Activated CD4-positive, alpha-beta T cell treated with anti-CD3 and anti-CD28 coated beads for 1 hour (primary cell): ENCODE data around the gene NOL3.

Source experiments
- DNase-seq: peaks from one replicate; pipeline ENCODE4 v3.0.0-alpha.2; 2020

NOL3 gene

DNA sequence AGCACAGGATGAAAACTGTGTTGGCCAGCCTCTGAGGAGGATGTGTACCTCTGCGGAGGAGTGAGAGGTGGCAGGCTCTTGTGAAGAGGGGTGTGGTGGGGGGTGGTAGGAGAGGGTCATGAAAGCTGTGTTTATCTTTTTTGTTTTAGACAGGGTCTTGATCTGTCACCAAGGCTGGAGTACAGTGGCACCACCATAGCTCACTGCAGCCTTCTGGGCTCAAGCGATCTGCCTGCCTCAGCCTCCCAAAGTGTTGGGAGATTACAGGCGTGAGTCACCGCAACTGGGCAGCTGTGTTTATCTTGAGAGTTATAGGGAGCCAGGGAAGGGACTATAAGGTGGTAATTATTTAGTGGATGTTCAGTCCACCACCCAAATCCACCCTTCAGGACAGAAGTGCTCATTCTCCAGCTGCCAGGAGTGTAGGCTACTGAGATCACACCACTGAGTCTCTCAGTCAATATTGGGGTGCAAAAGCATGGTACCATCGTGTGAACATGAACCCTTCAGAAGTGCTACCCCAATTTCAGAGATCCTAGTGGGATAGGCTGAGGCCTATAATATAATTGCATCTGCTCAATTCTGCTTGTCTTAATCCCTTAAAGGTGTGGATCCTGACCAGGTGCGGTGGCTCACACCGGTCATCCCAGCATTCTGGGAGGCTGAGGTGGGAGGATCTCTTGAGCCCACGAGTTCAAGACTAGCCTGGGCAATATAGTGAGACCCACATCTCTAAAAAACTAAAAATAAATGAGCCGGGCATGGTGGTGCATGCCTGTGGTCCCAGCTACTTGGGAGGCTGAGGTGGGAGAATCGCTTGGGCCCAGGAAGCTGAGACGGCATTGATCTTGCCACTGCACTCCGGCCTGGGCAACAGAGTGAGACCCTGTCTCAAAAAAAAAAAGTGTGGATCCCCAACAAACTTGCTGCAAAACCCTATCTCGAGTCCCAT, 20.4 kb downstream of the NOL3 start:
- no peak for DNase-seq

DNA sequence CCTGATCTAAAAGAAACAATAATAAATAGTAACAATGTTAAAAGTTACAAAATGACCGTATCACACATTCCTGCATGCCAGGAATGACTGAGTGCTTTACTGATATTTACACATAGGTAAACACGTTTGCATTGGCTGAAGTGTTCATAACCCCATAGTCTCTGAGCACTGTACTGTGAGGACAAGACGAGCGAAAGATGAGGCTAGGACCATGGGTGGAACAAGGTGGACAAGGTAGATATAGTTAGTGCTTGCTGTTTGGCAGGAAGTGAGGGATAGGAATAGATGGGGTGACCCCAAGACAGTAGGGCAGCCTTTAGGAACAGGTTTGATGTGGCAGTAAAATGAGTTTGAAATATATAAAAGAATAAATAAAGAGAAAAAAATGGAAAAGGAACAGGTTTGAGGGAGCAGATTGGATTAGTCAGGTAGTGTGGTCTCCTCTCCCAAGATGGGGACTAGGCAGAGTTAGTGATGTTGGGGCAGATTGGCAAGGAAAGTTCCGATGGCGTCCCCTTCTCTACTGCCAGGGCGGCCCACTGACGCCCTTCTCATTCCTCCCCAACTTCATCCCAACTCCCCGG, 21.2 kb downstream of the NOL3 start:
- no peak for DNase-seq

DNA sequence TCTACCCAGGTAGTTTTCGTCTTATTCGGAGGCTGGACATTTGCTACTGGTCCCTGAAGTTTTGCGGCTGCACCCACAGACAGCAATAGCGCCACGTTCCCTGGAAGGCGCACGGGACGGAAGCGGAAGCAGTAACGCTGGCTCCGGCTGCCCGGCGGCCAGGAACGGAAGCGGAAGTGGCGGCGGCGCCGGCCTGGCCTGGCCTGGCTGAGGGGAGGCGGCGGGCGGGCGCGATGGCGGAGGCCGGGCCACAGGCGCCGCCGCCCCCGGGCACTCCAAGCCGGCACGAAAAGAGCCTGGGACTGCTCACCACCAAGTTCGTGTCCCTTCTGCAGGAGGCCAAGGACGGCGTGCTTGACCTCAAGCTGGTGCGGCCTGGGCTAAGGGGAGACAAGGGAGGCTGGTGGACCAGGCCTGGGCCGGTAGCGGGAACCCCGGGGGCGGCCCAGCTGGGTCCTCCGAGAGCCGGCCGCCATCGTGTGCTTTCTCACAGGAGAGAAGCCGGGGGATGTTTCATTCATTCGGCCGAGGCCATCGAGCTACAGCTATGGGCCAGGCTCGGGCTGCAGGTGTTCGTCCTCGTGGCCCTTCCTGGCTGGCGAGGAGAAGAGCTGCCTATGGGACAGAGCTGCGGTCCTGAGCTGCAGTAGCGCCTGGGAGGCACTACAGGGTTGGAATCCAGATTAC, 21.8 kb downstream of the NOL3 start, which contains the start of gene E2F4:
TSS of gene E2F4 (plus strand) at position 161 of the 687 bp plus-strand sequence. CDS start at position 234, 73 bp downstream.
- peak; percentile 77 for DNase-seq

DNA sequence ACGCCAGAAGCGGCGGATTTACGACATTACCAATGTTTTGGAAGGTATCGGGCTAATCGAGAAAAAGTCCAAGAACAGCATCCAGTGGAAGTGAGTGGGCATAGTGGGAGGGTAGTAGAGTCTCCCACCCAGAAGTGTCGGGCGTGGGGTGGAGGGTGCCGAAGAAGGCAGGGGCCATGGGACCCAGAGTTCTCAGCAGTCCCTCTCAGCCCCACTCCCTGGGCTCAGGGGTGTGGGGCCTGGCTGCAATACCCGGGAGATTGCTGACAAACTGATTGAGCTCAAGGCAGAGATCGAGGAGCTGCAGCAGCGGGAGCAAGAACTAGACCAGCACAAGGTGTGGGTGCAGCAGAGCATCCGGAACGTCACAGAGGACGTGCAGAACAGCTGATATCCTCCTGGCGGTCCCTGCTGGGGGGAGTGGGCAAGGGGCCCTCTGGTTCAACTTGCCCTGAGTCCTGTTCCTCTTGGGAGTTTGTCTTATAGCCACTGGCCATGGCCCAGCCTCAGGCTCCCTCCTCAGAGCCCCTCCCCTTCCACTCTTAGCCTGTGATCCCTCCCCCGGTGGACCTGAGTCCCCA, 22.5 kb downstream of the NOL3 start:
- no peak for DNase-seq

DNA sequence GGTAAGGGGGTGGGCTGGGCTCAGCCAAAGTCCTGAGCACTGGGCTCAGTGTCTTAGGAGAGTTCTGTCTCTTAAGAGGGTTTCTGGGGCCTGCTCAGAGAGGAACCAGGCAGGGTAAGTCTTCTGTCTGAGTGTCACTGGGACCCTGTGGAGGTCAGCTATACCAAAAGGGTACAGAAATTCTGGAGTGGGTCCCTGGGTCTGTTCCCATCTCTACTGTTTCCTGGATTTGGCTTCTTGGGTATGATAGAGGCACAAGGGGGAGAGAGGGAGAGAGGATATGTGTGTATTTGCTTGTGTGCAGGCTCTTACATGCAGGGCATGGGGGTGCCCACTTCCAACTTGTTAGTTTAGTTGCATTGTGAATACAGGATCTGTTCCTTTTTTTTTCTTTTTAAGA, 23.2 kb downstream of the NOL3 start:
- DNase-seq: no peak

DNA sequence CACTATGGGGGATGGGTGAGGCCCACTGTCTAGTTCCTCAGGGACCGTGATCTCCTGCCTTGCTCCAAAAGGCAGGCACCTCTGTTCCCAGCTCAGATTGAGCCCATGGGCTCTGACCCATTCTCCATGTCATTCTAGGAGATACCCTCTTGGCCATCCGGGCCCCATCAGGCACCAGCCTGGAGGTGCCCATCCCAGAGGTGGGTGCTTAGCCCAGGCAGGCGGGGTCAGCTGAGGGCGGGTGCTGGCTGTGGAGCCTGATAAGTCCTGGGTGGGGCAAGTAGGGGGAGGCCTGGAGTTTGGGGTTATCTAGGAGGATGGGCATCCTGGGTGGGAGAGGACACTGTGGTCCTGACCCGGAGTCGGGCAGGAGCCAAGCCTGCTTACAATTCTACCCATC, 23.9 kb downstream of the NOL3 start:
- DNase-seq: no peak

DNA sequence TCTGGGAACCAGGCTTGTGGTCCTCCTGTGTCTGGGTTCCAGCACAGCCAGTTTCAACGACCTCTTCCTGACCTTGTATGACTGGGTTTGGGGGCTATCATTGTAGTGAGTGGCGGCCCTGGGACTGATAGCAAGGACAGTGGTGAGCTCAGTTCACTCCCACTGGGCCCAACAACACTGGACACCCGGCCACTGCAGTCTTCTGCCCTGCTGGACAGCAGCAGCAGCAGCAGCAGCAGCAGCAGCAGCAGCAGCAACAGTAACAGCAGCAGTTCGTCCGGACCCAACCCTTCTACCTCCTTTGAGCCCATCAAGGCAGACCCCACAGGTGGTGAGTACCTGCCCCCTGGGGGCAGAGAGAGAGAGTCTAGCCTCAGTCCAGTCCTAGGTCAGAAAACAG, 25.3 kb downstream of the NOL3 start:
- no peak for DNase-seq

DNA sequence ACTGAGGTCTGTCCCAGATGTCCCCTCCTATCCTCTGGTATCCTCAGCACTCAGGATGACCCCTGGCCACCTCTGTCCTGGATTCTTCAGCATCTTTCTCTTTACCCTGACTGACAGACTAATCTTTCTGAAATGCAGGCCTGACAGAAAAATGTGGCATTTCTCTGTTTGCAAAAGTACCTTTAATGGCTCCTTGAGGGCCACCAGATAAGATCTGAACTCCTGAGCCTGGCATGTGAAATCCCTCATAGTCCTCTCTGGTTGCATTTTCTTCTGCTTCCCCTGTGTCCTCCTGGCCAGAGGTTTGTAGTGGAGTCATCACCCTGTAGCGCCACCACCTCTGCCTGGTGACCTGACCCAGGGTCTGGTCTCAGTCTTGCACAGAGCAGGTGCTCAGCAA, 26.5 kb downstream of the NOL3 start:
- no peak for DNase-seq

DNA sequence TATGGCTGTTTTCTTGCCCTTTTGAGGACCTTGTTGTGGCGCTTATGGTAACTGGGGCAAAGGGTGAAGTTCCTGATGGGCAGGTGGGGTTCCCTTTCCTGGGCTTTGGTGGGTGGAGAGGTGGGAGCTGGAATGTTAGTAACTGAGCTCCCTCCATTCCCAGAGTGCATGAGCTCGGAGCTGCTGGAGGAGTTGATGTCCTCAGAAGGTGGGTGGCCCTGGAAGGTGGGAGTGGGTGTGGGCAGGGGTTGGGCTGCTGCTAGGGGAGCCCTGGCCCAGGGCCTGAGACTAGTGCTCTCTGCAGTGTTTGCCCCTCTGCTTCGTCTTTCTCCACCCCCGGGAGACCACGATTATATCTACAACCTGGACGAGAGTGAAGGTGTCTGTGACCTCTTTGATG, 27.4 kb downstream of the NOL3 start:
- no peak for DNase-seq

DNA sequence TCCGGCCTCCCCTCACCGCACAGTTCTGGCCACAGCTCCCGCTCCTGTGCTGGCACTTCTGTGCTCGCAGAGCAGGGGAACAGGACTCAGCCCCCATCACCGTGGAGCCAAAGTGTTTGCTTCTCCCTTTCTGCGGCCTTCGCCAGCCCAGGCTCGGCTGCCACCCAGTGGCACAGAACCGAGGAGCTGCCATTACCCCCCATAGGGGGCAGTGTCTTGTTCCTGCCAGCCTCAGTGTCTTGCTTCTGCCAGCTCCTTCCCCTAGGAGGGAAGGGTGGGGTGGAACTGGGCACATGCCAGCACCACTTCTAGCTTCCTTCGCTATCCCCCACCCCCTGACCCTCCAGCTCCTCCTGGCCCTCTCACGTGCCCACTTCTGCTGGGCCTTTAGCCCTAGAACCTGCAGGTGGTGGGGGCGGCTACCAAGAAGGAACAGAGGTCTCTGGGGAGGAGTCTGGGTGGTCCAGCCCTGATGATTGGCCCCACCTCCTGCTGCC, 27.9 kb downstream of the NOL3 start:
- no peak for DNase-seq

DNA sequence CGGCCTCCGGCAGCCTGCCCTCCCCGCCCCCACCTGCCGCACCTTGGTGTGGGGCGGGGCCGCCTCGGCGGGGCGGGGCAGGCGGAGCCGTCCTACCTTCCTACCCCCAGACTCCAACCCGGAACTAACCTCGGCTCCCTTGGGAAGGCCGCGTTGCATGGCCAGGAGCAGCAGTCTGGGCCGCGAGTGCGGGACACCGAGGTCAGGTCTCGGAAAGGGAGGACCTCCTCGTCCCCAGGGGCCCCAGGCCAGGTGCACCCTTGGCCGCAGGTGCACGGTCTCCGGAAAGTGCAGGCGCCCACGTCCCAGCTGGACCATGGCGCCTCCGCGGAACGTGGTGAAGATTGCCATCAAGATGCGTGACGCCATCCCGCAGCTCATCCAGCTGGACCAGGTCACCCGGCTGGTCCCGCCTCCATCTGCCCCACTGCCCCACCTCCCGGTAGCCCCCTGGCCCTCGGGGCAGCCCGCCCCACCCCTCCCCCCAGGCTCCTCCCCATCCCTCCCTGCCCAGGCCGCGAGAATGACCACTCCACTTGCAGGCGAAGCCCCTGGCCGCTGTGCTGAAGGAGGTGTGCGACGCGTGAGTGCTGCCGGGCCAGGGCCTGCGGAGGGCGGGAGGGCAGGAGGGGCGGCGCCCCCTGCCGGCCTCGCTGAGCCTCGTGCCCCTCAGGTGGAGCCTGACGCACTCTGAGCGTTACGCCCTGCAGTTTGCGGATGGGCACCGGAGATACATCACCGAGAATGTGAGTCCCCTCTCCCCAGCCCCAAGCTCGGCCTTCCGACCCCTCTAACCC, 28.9 kb downstream of the NOL3 start, which contains the start of gene ELMO3:
TSS of gene ELMO3 (plus strand) at position 121 of the 797 bp plus-strand sequence. CDS start at position 317, 196 bp downstream.
- no peak for DNase-seq

DNA sequence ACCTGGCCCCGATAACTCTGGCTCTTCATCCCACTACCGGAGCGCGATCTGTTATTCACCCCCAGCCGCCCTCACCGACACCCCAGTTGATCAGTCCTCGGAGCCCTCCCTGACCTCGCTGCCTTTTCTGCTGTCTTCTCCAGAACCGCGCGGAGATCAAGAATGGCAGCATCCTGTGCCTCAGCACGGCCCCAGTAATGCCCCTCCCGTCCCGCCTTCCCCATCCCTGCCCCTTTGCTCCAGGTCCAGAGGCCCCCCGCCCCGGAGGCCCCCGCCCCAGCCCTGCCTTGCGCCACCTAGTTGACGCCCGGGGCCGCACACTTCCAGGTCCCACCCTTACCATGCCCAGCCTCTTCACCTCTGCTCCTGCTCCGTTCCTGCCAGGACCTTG, 29.5 kb downstream of the NOL3 start:
- DNase-seq: no peak

DNA sequence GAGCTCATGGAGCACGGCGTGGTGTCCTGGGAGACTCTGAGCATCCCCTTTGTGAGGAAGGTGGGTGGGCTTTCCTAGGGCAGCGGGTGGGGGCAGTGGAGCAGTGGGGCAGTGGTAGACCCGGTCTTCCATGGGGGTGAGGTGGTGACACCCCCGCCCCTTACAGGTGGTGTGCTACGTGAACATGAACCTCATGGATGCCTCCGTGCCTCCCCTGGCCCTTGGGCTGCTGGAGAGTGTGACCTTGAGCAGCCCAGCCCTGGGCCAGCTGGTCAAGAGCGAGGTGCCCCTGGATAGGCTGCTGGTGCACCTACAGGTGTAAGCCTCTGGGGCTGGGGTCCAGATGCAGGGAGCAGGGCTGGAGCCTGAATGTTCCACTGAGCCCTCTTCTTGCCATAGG, 30.2 kb downstream of the NOL3 start:
- no peak for DNase-seq

DNA sequence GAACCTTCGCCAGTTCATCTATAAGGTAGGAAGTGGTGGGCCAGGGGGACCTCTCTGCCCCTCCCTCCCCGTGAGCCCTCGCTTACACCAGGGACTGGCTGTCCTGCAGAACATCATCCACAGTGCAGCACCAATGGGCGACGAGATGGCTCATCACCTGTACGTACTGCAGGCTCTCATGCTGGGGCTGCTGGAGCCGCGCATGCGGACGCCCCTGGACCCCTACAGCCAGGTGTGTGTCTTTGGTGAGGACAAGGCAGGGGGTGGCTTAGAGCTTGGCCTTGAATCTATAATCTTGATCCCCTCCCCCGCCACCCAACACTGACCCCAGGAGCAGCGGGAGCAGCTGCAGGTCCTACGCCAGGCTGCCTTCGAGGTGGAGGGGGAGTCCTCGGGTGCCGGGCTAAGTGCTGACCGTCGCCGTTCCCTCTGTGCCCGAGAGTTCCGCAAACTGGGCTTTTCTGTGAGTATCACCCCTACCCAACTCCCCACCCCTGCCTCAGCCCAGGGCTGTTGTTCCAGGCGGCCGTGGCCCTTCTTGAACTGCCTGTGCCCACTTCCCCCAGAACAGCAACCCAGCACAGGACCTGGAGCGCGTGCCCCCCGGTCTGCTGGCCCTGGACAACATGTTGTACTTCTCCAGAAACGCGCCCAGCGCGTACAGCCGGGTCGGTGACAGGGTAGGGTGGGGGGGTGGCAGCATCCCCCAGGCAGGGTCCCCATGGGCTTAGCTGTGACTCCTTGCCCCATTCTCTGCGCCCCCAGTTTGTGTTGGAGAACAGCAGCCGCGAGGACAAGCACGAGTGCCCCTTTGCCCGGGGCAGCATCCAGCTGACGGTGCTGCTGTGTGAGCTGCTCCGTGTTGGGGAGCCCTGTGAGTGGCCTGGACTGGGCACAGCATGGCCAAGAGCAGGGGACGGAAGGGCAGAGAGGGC, 31.3 kb downstream of the NOL3 start:
- DNase-seq: no peak

DNA sequence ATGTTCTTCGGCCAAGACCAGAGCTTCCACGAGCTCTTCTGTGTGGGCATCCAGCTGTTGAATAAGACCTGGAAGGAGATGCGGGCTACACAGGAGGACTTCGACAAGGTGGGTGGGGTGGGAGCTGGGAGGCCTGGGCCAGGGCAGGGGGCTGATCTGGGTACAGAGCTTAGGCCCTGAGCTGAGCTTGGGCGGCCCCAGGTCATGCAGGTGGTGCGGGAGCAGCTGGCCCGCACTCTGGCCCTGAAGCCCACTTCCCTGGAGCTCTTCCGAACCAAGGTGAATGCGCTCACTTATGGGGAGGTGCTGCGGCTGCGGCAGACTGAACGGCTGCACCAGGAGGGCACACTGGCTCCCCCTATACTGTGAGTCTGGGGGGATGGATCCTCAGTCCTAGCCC, 32.1 kb downstream of the NOL3 start:
- no peak for DNase-seq

DNA sequence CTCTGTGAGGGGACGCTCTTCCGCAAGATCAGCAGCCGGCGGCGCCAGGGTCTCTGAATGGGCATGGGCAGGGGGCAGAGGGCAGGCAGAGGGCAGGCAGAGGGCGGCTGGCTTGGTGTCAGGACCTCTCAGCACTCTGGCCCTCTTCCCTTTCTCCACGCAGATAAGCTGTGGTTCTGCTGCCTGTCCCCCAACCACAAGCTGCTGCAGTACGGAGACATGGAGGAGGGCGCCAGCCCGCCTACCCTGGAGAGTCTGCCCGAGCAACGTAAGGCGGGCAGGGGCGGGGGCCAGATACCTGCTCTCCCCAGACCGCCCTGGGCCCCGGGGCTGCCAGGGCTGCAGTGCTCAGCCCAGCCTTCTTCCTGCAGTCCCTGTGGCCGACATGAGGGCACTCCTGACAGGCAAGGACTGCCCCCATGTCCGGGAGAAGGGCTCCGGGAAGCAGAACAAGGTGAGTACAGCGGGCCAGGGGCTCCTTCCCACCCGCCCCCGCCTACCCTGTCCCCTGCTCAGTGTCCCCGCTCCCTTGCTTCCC, 32.7 kb downstream of the NOL3 start:
- no peak for DNase-seq

DNA sequence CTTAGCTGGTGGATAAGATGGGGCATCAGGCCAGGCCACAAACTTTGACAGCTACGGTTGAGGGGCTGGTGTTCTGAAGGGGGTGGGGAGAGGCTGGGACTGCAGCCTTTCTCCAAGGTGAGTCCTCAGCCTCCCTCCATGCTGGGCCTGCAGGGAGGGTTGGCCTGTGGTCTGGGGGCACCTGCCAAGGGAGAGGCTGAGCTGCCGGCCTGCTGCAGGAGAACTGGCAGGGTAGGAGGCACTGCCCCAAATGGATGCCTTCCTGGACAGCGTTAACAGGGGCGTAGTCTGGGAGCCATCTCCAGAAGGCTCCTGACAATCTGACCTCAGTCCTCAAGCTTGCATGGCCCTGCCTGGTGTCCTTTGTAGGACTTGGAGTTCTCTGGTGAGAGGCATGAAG, 33.7 kb downstream of the NOL3 start:
- DNase-seq: no peak

DNA sequence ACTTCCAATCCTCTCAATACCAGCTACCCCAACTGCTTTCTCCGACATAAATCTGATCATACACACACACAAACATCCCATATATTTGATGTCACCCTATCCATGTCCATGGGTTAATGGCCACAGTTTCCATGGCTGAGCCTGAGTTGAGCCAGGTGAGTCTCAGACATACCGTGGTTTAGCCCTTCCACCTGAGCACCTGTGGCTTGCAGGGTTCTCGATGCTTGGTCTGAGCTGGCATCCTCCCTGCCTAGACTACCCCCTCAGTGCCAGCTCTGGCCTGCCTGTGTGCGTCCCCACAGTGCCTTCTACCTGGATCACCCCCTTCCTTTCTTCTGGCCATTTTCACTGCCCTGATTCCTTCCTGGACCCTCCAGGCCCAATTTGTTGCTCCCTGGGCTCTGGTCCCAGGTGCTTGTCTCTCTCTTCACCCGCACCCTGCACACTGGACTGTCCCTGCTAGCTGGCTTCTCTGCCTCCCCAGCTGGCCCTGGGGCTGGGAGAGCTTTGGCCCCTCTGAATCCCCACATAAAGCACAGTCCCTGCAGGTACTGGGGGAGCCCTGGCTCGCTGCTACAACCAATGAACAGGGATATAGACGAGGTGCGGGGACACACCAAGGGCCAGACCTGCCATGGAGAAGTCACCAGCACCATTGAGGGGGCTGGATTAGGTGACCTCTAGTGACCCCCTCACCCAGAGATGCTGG, 35.9 kb downstream of the NOL3 start:
- DNase-seq: no peak

DNA sequence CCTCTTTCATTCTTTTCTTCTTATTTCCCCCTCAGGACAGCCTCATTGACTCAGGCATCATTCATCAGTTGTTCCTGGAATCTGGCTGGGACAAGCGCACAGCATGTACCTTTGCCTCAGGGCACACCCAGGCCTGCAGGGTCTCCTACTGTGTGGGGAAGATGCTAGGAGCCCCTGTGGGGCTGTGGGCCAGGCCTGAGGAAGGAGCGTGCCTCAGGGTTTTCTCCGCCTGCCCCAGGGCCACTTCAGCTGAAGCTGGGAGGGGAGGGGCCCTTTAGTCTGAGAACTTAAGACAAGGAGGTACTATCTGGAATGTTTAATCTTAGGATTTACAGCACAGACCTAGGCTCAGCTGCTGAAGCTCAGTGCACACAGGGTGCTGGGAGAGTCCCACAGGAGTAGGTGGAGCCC, 36.5 kb downstream of the NOL3 start:
- DNase-seq: no peak
